Neural progenitor cell (in vitro differentiated cells): ENCODE measurements around the gene MYO1E. TPM values are rescaled to one million over a fixed set of nuclear protein-coding genes. Genes with fewer than 3 reads are reported as not detected.

Experiments used
- DNase-seq: peaks from one replicate; pipeline ENCODE4 v3.0.0-alpha.2; 2016; ENCODE audit warnings: low spot score
- H2AFZ ChIP-seq: fragments of 200-600 bp; sonication (generic); replicated peaks from 2 replicates; pipeline ENCODE4 v1.6.1; 2016; ENCODE audit warnings: antibody characterized with exemption
- H3F3A ChIP-seq: fragments of 200-600 bp; sonication (generic); 2 replicates; pipeline ENCODE4 v1.6.1; 2016; ENCODE audit warnings: antibody characterized with exemption, low read depth
- H3K27ac ChIP-seq: fragments of 200-600 bp; sonication (generic); 2 replicates; pipeline ENCODE4 v1.5.1; 2016; ENCODE audit warnings: mild to moderate bottlenecking
- H3K27me3 ChIP-seq: fragments of 200-600 bp; sonication (generic); 2 replicates; pipeline ENCODE4 v1.6.1; 2016; ENCODE audit warnings: mild to moderate bottlenecking, moderate library complexity
- H3K36me3 ChIP-seq: fragments of 200-600 bp; sonication (generic); 2 replicates; pipeline ENCODE4 v1.5.1; 2016
- H3K4me1 ChIP-seq: fragments of 200-600 bp; sonication (generic); 2 replicates; pipeline ENCODE4 v1.6.1; 2016; ENCODE audit warnings: mixed run types
- H3K4me2 ChIP-seq: fragments of 200-600 bp; sonication (generic); 2 replicates; pipeline ENCODE4 v1.6.1; 2016
- H3K4me3 ChIP-seq: fragments of 200-600 bp; sonication (generic); 2 replicates; pipeline ENCODE4 v1.5.1; 2016
- H3K79me2 ChIP-seq: fragments of 200-600 bp; sonication (generic); 2 replicates; pipeline ENCODE4 v1.6.1; 2016; ENCODE audit warnings: low read depth
- H3K9ac ChIP-seq: fragments of 200-600 bp; sonication (generic); 2 replicates; pipeline ENCODE4 v1.6.1; 2016
- H3K9me3 ChIP-seq: fragments of 200-600 bp; sonication (generic); 2 replicates; pipeline ENCODE4 v1.5.1; 2016; ENCODE audit warnings: low read depth
- H4K20me1 ChIP-seq: fragments of 200-600 bp; sonication (generic); 2 replicates; pipeline ENCODE4 v1.6.1; 2016; ENCODE audit warnings: low read depth
- H3K27ac Mint-ChIP-seq: 3 replicates; pipeline ENCODE4 v1.8.0; 2021; ENCODE audit warnings: mixed read lengths
- H3K27me3 Mint-ChIP-seq: 2 replicates; pipeline ENCODE4 v1.8.0; 2022; ENCODE audit warnings: low read depth, mild to moderate bottlenecking, inconsistent platforms, moderate library complexity, mixed read lengths; ENCODE audit not compliant: insufficient read depth
- H3K36me3 Mint-ChIP-seq: 3 replicates; pipeline ENCODE4 v1.8.0; 2021; ENCODE audit warnings: mixed read lengths
- H3K4me1 Mint-ChIP-seq: 3 replicates; pipeline ENCODE4 v1.8.0; 2021; ENCODE audit warnings: mixed read lengths
- H3K4me3 Mint-ChIP-seq: 3 replicates; pipeline ENCODE4 v1.8.0; 2021; ENCODE audit warnings: mild to moderate bottlenecking, moderate library complexity, mixed read lengths
- H3K9me3 Mint-ChIP-seq: 3 replicates; pipeline ENCODE4 v1.8.0; 2020; ENCODE audit warnings: mixed read lengths
- EZH2 ChIP-seq: fragments of 200-600 bp; sonication (generic); IDR thresholded peaks from 2 replicates; pipeline ENCODE4 v1.6.1; 2017; ENCODE audit warnings: antibody characterized with exemption, mild to moderate bottlenecking, moderate library complexity
- EZH2phosphoT487 ChIP-seq: fragments of 200-600 bp; sonication (generic); IDR thresholded peaks from 2 replicates; pipeline ENCODE4 v1.6.1; 2017; ENCODE audit warnings: antibody characterized with exemption
- total RNA-seq: library from RNA; depleted of rRNA; stranded (reverse); fragments of >200 nt; gene quantifications from 2 replicates; pipeline ENCODE4 v1.2.3, GENCODE V29; 2015; ENCODE audit warnings: low replicate concordance
- TF ChIP-seq, protein P1 (sequence below): fragments of 200-600 bp; sonication (generic); IDR thresholded peaks from 2 replicates; pipeline ENCODE4 v1.5.1; 2017; ENCODE audit warnings: antibody characterized with exemption, mild to moderate bottlenecking

MYO1E gene
- total RNA-seq, 1 donor from 2014 or later = 49.7 TPM

DNA sequence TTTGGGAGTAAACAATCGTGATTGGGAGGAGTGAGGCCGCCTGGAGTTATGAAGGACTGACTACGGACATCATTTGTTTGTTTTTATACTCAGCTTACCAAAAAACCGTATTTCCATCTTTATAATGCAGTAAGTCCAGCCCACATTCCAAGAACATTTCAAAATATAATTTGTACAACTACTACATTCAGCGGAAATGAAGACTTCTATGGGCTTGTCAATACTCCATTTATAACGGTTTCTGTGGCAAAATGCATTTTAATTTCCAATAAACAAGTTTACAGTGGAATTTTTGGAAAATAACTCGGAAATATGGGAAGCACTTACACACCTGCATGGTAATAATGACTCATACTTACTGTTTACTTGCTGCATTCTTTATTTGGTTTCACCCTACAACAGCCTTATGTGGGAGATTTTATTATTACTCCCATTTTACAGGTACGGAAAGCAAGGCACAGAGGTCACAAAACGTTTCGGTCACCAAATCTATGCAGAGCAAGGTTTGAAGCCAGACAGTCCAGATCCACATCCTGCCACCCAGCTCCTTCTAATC, 103.7 kb downstream of the MYO1E start:
- Mint-ChIP-seq H3K27ac (no peak overlapping the region), H3K36me3 (peaks cover 2% of the 10 kb centered on the region), H3K27me3 (no peaks in the 10 kb centered on the region), H3K9me3 (no peaks in the 10 kb centered on the region), H3K4me1 (no peaks in the 10 kb centered on the region), H3K4me3 (no peak overlapping the region)
- DNase-seq = no peak
- Histone ChIP-seq H3K9me3 (no peaks in the 10 kb centered on the region), H3K4me3 (no peak overlapping the region), H3K27me3 (no peaks in the 10 kb centered on the region), H3F3A (no peaks in the 10 kb centered on the region), H3K27ac (no peak overlapping the region), H3K4me1 (no peaks in the 10 kb centered on the region), H3K79me2 (no peaks in the 10 kb centered on the region), H3K36me3 (no peaks in the 10 kb centered on the region), H2AFZ (no peak overlapping the region), H3K4me2 (no peak overlapping the region), H3K9ac (no peak overlapping the region), H4K20me1 (no peaks in the 10 kb centered on the region)
- no peak for TF ChIP-seq EZH2
- TF ChIP-seq, protein P1, sequence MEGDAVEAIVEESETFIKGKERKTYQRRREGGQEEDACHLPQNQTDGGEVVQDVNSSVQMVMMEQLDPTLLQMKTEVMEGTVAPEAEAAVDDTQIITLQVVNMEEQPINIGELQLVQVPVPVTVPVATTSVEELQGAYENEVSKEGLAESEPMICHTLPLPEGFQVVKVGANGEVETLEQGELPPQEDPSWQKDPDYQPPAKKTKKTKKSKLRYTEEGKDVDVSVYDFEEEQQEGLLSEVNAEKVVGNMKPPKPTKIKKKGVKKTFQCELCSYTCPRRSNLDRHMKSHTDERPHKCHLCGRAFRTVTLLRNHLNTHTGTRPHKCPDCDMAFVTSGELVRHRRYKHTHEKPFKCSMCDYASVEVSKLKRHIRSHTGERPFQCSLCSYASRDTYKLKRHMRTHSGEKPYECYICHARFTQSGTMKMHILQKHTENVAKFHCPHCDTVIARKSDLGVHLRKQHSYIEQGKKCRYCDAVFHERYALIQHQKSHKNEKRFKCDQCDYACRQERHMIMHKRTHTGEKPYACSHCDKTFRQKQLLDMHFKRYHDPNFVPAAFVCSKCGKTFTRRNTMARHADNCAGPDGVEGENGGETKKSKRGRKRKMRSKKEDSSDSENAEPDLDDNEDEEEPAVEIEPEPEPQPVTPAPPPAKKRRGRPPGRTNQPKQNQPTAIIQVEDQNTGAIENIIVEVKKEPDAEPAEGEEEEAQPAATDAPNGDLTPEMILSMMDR = no peak
- TF ChIP-seq EZH2phosphoT487 = no peak

DNA sequence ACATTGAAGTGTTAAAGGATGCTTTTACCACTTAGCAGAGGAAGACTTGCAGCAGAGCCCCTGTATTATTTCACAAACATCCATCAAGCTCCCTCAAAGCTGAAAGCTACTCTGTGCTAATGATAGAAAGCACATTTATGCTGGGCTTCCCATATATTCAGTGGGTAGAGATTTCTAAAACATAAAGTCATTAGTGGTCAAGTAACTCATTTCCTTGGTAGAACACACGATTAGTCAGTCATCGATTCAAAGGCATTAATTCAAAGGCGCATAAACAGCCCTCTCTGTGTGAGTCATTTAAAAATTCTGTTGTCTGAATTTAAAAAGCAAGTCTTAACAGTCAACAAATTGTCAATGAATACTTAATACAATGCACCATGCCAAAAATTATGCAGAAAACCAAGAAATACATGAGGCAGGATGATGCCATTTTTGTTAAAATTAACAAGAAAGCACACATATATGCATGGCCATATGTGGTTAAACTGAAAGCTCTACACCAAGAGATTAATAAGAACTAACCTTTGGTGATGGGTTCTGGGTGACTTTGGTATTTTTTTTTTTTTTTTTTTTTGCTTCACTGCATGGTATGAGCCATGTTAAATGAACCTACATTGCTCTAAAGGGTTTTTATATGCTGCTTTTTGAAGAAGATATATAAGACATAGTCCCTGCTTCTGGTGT, 104.4 kb downstream of the MYO1E start:
- Histone ChIP-seq H3F3A (no peaks in the 10 kb centered on the region), H3K4me3 (no peak overlapping the region), H3K9ac (no peak overlapping the region), H2AFZ (no peak overlapping the region), H3K27me3 (no peaks in the 10 kb centered on the region), H4K20me1 (no peaks in the 10 kb centered on the region), H3K9me3 (no peaks in the 10 kb centered on the region), H3K79me2 (no peaks in the 10 kb centered on the region), H3K4me2 (no peak overlapping the region), H3K36me3 (no peaks in the 10 kb centered on the region), H3K27ac (no peak overlapping the region), H3K4me1 (no peaks in the 10 kb centered on the region)
- TF ChIP-seq EZH2 (no peak), EZH2phosphoT487 (no peak)
- TF ChIP-seq, protein P1 = no peak
- Mint-ChIP-seq H3K36me3 (peaks cover 2% of the 10 kb centered on the region), H3K4me1 (no peaks in the 10 kb centered on the region), H3K9me3 (no peaks in the 10 kb centered on the region), H3K27me3 (no peaks in the 10 kb centered on the region), H3K27ac (no peak overlapping the region), H3K4me3 (no peak overlapping the region)
- DNase-seq = no peak

DNA sequence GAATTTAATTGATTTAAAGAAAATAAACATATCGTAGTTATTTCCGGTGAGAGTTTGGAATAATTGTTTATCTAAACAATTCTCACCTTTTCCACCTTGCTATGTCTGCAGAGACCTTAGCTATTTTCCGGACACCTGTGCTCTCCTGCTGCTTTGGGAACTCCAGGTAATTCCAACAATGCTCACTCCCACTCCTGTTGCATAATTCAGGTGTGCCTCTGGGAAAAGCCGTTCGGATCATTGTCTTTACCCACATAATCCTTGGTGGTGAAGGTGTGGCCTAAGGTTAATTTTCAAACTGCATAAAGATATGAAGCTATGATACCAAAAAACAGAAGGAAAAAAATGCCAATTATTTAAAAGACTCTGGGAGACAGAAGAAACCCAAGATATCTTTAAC, 106.6 kb downstream of the MYO1E start:
- Mint-ChIP-seq H3K4me1 (peaks cover 5% of the 10 kb centered on the region), H3K4me3 (no peak overlapping the region), H3K27ac (no peak overlapping the region), H3K9me3 (no peaks in the 10 kb centered on the region), H3K27me3 (no peaks in the 10 kb centered on the region), H3K36me3 (peaks cover 2% of the 10 kb centered on the region)
- no peak overlapping the region for H3K9ac ChIP-seq
- H3K27ac ChIP-seq = no peak overlapping the region
- DNase-seq = no peak
- no peaks in the 10 kb centered on the region for H3K9me3 ChIP-seq
- no peaks in the 10 kb centered on the region for H3F3A ChIP-seq
- H3K4me2 ChIP-seq = no peak overlapping the region
- no peak overlapping the region for H3K4me3 ChIP-seq
- TF ChIP-seq EZH2phosphoT487 (no peak), EZH2 (no peak)
- TF ChIP-seq, protein P1 = no peak
- H3K4me1 ChIP-seq = no peaks in the 10 kb centered on the region
- H3K27me3 ChIP-seq = no peaks in the 10 kb centered on the region
- no peaks in the 10 kb centered on the region for H3K79me2 ChIP-seq
- H2AFZ ChIP-seq = no peak overlapping the region
- H4K20me1 ChIP-seq = no peaks in the 10 kb centered on the region
- no peaks in the 10 kb centered on the region for H3K36me3 ChIP-seq
